GM19238 (cell line): Measurements from ENCODE around the gene NPTN.

Experiments
- DNase-seq: peaks from one replicate; pipeline ENCODE4 v3.0.0; 2011; ENCODE audit warnings: low spot score; ENCODE audit not compliant: insufficient read length

The NPTN gene

GRCh38 chr15:73632670-73633058, 525 bp downstream of the NPTN start:
- peak; percentile 10 for DNase-seq

GRCh38 chr15:73631915-73632669, 1.1 kb downstream of the NPTN start:
- DNase-seq = no peak

- no peak for DNase-seq
Observed at GRCh38 chr15:73630921-73631362, 2.2 kb downstream of the NPTN start.

GRCh38 chr15:73629798-73630429, 3.3 kb downstream of the NPTN start:
- DNase-seq = no peak

- DNase-seq = no peak
Observed at GRCh38 chr15:73628976-73629797, 4.0 kb downstream of the NPTN start.

GRCh38 chr15:73628102-73628501, 5.1 kb downstream of the NPTN start:
- no peak for DNase-seq

- DNase-seq = no peak
Observed at GRCh38 chr15:73626072-73626471, 7.1 kb downstream of the NPTN start.

GRCh38 chr15:73624530-73624929, 8.7 kb downstream of the NPTN start:
- no peak for DNase-seq

- DNase-seq = no peak
Observed at GRCh38 chr15:73621286-73621826, 11.8 kb downstream of the NPTN start.

GRCh38 chr15:73620078-73620477, 13.1 kb downstream of the NPTN start:
- no peak for DNase-seq

- no peak for DNase-seq
Observed at GRCh38 chr15:73617913-73618312, 15.3 kb downstream of the NPTN start.

GRCh38 chr15:73617301-73617831, 15.8 kb downstream of the NPTN start:
- DNase-seq = no peak

- DNase-seq = no peak
Observed at GRCh38 chr15:73608941-73609340, 24.2 kb downstream of the NPTN start.

- no peak for DNase-seq
Observed at GRCh38 chr15:73608475-73608874, 24.7 kb downstream of the NPTN start.

- no peak for DNase-seq
Observed at GRCh38 chr15:73607843-73608242, 25.3 kb downstream of the NPTN start.

- no peak for DNase-seq
Observed at GRCh38 chr15:73607405-73607804, 25.8 kb downstream of the NPTN start.

- no peak for DNase-seq
Observed at GRCh38 chr15:73605759-73606436, 27.3 kb downstream of the NPTN start.

- DNase-seq = no peak
Observed at GRCh38 chr15:73604477-73604876, 28.7 kb downstream of the NPTN start.

- DNase-seq = no peak
Observed at GRCh38 chr15:73602992-73603391, 30.2 kb downstream of the NPTN start.

- no peak for DNase-seq
Observed at GRCh38 chr15:73602446-73602843, 30.7 kb downstream of the NPTN start.
